AG09309 (cell line): ENCODE data around the gene SIGLEC11.

ENCODE experiments used
- DNase-seq: peaks from one replicate; pipeline ENCODE4 v3.0.0-alpha.2; 2010; ENCODE audit warnings: low read depth
- H3K4me3 ChIP-seq: 2 replicates; pipeline ENCODE4 v1.5.1; 2011; ENCODE audit warnings: mild to moderate bottlenecking, low read depth, low read length, moderate library complexity; ENCODE audit not compliant: control insufficient read depth
- CTCF ChIP-seq: IDR thresholded peaks from 2 replicates; pipeline ENCODE4 v1.5.1; 2011; ENCODE audit warnings: mild to moderate bottlenecking, low read depth, low read length, inconsistent platforms; ENCODE audit not compliant: insufficient read depth, control insufficient read depth; ENCODE audit errors: missing control alignments

Gene SIGLEC11

GRCh38 chr19:49957262-49957915 is 3.6 kb downstream of the SIGLEC11 start:
- TF ChIP-seq CTCF, result no peak
- DNase-seq, result no peak
- no peak overlapping the region for H3K4me3 ChIP-seq

- TF ChIP-seq CTCF, result no peak
- H3K4me3 ChIP-seq, result no peak overlapping the region
- no peak for DNase-seq
Observed at GRCh38 chr19:49956115-49956495, 4.9 kb downstream of the SIGLEC11 start.

- no peak overlapping the region for H3K4me3 ChIP-seq
- no peak for TF ChIP-seq CTCF
- no peak for DNase-seq
Observed at GRCh38 chr19:49954933-49955332, 6.0 kb downstream of the SIGLEC11 start.

- H3K4me3 ChIP-seq, result no peak overlapping the region
- no peak for DNase-seq
- TF ChIP-seq CTCF, result no peak
Observed at GRCh38 chr19:49954092-49954829, 6.7 kb downstream of the SIGLEC11 start.

- no peak for TF ChIP-seq CTCF
- H3K4me3 ChIP-seq, result no peak overlapping the region
- no peak for DNase-seq
Observed at GRCh38 chr19:49953416-49953815, 7.6 kb downstream of the SIGLEC11 start.

GRCh38 chr19:49952906-49953305 is 8.1 kb downstream of the SIGLEC11 start:
- H3K4me3 ChIP-seq, result no peak overlapping the region
- TF ChIP-seq CTCF, result no peak
- no peak for DNase-seq
